ENCODE measurements around the gene MAB21L1.

DNA sequence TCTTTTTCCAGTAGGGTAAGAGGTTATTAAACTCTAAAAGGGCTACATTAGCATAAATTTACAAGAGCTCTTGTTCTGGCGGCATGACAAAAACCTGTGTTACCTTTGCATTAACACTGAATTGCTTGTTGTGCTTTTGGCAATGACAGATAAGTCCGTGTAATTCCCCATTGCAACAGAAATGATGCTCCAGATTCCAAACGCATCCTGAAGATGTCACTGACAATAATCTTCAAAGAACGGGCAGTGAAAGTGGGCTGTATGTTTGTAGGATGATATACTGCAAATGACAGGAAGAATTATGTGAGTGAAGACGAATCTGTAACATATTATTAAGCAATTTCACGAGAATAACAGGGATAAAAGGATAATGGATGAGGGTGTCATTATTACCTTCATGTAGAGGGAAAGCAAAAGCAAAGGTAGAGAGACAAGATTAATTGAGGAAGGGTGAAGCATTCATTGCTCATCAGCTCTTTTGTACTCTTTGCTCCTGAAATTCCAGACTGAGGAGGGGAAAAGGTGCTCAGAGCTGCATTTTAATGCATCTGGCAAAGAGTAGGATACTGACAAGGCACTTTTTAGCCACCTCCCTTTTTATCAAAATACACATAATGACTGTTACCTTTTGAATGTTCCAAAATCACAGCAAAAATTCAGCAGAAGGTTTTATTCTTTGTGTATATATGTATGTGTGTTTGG, 38.5 kb upstream of the MAB21L1 start:
- TF ChIP-seq SUZ12 (IDR thresholded peaks at IDR 0.05; ENCODE audit: extremely low read depth, insufficient read depth, insufficient read length) (no peak), YY1 (IDR thresholded peaks at IDR 0.05; ENCODE audit: insufficient read depth, insufficient read length) (no peak)

All from NT2/D1 (cell line).